Esophagus (tissue), 2 donors: ENCODE measurements around the gene FLYWCH1. TPM values are rescaled to one million over a fixed set of nuclear protein-coding genes. Genes with fewer than 3 reads are reported as not detected.

ENCODE experiments used
- H3K27ac ChIP-seq, 2 donors: one replicate each; pipeline ENCODE4 v1.5.1; 2013; ENCODE audit warnings: low read depth in 2 of 2, mild to moderate bottlenecking in 2 of 2, inconsistent platforms in 1 of 2, low read length in 1 of 2, moderate library complexity in 1 of 2
- H3K27me3 ChIP-seq, 2 donors: one replicate each; pipeline ENCODE4 v1.6.1; 2013; ENCODE audit warnings: low read length in 2 of 2, control low read depth in 1 of 2, mild to moderate bottlenecking in 1 of 2; ENCODE audit not compliant: insufficient read depth in 2 of 2, control insufficient read depth in 1 of 2
- H3K36me3 ChIP-seq, 2 donors: one replicate each; pipeline ENCODE4 v1.6.1; 2013; ENCODE audit warnings: low read length in 1 of 2; ENCODE audit not compliant: control insufficient read depth in 2 of 2, insufficient read depth in 2 of 2
- H3K4me1 ChIP-seq, 2 donors: one replicate each; pipeline ENCODE4 v1.6.1; 2013; ENCODE audit warnings: low read length in 1 of 2; ENCODE audit not compliant: control insufficient read depth in 2 of 2, insufficient read depth in 2 of 2
- H3K4me3 ChIP-seq, 2 donors: one replicate each; pipeline ENCODE4 v1.5.1; 2013; ENCODE audit warnings: low read length in 2 of 2, mild to moderate bottlenecking in 2 of 2, low read depth in 1 of 2, moderate library complexity in 1 of 2
- H3K9me3 ChIP-seq, 2 donors: one replicate each; pipeline ENCODE4 v1.6.1; 2013; ENCODE audit warnings: mild to moderate bottlenecking in 2 of 2, low read depth in 1 of 2, low read length in 1 of 2, moderate library complexity in 1 of 2; ENCODE audit not compliant: control insufficient read depth in 2 of 2, insufficient read depth in 1 of 2
- WGBS, 2 donors: extraction: QIAGEN DNeasy Blood & Tissue Kit; methylation state at CpG; one replicate each; pipeline ENCODE4 v1.1.7; 2013; 5-methylcytosine and 5-hydroxymethylcytosine counted together
- polyA plus RNA-seq, 2 donors: library from polyadenylated mRNA; stranded (reverse); fragments of 200-250 nt; gene quantifications; one replicate each; pipeline ENCODE4 v1.2.3, GENCODE V29; 2013
- donor health status: healthy with polysubstance abuse.
- donor health status: Bipolar disorder and iron deficiency.

Gene FLYWCH1
- polyA plus RNA-seq, 2 donors, result 12.9 to 20.2 TPM

DNA sequence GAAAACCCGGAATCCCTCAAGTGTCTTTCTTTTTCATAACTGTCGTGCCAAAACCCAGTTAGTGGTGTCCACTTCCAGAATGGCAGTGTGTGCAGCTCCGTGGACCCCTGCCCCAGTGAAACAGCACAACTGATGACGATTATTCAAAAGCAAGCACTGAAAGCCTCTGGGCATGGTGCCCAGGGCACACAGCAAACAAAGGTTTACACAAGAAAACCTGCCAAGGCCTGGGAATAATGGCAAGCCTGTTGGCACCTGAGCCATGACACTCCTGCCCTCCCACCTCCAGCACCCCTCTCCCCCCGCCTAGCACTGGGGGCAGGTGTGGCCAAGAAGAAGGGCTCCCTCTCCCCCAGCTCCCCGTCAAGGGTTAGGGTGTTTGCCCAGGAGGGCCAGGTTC lies 65.7 kb downstream of the FLYWCH1 start:
- Histone ChIP-seq H3K4me1 (peaks cover 0 to 6% of the 10 kb centered on the region in 2 donors), H3K36me3 (peaks cover 0 to 2% of the 10 kb centered on the region in 2 donors), H3K27me3 (no peaks in the 10 kb centered on the region), H3K9me3 (no peaks in the 10 kb centered on the region), H3K4me3 (no peak overlapping the region), H3K27ac (no peak overlapping the region)
- WGBS, 2 donors, result 51 to 52% methylated on average over 6 of the region's 6 CpGs

DNA sequence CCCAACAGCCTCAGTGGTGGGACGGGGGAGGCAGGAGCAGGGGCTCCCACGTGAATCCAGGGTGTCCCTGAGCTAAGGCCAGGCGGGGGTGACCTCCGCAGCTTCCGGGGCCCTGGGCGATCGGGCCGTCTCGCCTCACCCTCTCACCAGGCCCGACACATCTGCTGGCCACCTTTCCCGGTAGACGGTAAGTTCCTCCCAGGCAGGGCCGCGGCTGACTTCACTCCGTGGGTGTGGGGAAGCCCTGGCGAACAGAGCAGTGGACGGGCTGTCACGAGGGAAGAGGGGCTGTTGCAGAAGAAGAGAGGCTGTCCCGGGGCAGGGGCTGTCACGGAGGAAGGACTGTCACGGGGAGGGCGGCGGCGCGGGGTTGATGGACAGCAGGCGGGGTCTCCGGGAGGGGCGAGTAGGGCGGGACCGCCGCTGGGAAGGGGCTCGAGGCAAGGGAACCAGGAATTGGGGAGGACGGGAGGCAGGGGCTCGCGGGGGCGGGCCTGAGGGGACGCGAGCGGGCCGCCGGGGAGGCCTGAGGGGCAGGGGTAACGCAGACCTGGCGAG lies 68.0 kb downstream of the FLYWCH1 start:
- Histone ChIP-seq H3K27ac (no peak overlapping the region), H3K27me3 (no peaks in the 10 kb centered on the region), H3K4me1 (peaks cover 0 to 6% of the 10 kb centered on the region in 2 donors), H3K9me3 (no peaks in the 10 kb centered on the region), H3K36me3 (peaks cover 0 to 2% of the 10 kb centered on the region in 2 donors), H3K4me3 (peak overlapping the region; percentile 67 to 85)
- WGBS, 2 donors, result 4 to 6% methylated on average over 39 to 43 of the region's 43 CpGs

DNA sequence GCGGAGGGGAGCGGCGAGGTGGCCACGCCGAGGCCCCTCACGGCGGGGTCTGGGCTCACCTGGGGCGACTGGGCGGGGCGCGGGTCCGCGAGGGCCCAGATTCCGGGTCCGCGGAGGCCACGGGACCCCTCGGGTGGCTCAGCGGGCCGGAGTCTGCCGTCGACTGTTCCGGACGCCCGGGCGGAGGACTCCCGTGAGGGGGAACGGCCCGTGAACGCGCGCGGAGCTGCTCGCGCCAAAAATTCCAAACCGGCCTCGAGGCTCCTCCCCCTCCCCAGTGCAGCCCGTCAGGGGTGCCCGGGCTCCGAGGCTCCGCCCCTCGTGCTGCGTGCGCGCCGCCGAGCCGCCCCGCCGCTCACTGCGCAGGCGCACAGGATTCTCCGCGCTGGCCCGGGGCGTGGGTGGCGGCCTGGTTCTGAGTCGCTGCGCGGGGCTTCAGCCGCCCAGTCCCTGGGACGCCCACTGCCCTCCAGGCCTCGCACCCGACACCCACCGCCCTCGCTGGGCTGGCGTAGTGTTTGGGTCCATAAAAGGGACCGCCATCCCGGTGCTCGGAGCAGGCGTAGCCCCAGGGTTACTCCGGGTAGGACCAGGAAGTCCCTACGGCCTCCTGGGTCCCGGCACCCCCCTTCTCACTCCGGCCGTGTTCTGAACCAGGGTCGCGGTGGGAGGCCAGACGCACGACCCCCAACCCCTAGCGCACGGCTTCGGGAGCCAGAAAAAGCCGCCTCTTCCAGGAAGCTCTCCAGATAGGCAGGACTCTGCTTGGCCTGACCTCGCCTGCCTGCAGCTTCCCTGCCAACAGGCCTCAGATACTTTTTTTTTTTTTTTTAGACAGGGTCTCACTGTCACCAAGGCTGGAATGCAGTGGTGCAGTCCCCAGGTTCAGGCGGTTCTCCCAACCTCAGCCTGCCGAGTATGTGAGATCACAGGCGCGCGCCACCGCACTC lies 68.8 kb downstream of the FLYWCH1 start, which contains the start of gene PKMYT1:
Gene PKMYT1, minus strand, starts transcription at position 220 of the 950 bp plus-strand sequence. CDS start 789 bp downstream, outside the sequence.
- H3K27ac ChIP-seq, result peak within 1 kb of the TSS; percentile 85 to 86
- peaks cover 0 to 6% of the 10 kb centered on the region in 2 donors for H3K4me1 ChIP-seq
- H3K36me3 ChIP-seq, result peaks cover 0 to 2% of the 10 kb centered on the region in 2 donors
- H3K27me3 ChIP-seq, result no peaks in the 10 kb centered on the region
- 6 to 9% methylated on average over 61 to 91 of the region's 91 CpGs for WGBS, 2 donors
- peak within 1 kb of the TSS; percentile 67 to 85 for H3K4me3 ChIP-seq
- H3K9me3 ChIP-seq, result no peaks in the 10 kb centered on the region

DNA sequence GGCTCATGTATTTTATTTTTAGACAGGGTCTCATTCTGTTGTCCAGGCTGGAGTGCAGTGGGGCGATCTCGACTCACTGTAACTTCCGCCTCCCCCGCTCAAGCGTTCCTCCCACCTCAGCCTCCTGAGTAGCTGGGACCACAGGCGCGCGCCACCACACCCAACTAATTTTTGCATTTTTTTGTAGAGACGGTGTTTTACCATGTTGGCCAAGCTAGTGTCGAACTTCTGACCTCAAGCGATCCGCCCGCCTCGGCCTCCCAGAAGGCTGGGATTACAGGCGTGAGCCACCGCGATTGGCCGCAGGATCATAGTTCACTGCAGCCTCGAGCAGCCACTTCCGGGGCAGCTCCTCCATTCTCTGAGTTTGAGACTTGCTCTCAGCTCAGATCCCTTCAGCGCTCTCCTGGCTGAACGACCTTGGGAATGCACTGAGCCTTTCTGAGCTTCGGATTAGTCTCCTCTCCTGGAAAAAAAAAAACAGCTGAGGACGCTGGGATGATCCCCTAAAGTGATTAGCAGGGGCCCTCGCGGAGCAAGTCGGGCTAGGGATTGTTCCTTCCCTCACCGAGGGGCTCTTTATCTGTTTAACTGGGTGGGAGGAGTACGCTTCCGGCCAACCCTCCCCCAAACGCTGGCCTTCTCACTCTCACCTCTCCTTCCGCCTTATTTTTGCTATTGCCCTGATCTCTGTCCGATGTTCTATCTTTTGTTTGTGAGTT lies 69.6 kb downstream of the FLYWCH1 start:
- Histone ChIP-seq H3K27ac (no peak overlapping the region), H3K9me3 (no peaks in the 10 kb centered on the region), H3K27me3 (no peaks in the 10 kb centered on the region), H3K36me3 (no peaks in the 10 kb centered on the region), H3K4me3 (peak overlapping the region in 1 of 2 donors; percentile 67), H3K4me1 (peaks cover 2 to 10% of the 10 kb centered on the region in 2 donors)
- 63 to 67% methylated on average over 32 to 33 of the region's 33 CpGs for WGBS, 2 donors

DNA sequence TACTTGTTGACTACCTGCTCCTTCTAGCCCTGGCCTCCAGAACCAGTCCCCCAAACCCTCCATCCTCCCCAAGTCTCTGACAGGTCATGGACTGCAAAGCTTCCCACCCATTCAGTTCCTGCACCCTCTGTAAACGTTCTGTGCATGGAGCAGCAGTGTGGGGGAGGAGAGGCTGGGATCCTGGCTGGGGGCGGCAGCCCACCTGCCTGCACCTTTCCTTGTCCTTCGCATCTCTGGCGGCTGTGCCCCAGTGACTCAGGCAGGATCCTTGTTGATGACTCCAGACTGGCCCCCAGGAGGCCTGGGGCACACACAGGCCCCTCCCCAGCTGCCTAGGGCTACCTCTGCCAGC lies 70.1 kb downstream of the FLYWCH1 start:
- 70 to 71% methylated on average over 4 of the region's 4 CpGs for WGBS, 2 donors
- peaks cover 2 to 10% of the 10 kb centered on the region in 2 donors for H3K4me1 ChIP-seq
- H3K4me3 ChIP-seq, result no peak overlapping the region
- H3K36me3 ChIP-seq, result no peaks in the 10 kb centered on the region
- no peaks in the 10 kb centered on the region for H3K27me3 ChIP-seq
- H3K27ac ChIP-seq, result no peak overlapping the region
- H3K9me3 ChIP-seq, result no peaks in the 10 kb centered on the region

DNA sequence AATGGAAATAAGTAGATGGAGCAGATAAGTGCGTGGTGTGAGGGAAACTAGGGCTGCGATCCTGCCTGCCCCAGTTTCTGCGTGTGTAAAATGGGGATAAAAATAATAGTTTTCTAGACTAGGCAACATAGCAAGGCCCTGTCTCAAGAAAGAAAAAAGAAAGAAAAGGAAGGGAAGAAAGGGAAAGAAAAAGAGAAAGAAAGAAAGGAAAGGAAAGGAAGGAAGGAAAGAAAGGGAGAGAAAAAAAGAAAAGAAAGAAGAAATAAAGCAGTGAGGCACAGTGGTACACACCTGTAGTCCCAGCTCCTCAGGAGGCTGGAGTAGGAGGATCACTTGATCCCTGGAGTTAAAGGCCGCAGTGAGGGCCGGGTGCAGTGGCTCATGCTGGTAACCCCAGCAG lies 70.7 kb downstream of the FLYWCH1 start:
- no peak overlapping the region for H3K4me3 ChIP-seq
- no peaks in the 10 kb centered on the region for H3K36me3 ChIP-seq
- no peaks in the 10 kb centered on the region for H3K27me3 ChIP-seq
- no peaks in the 10 kb centered on the region for H3K9me3 ChIP-seq
- WGBS, 2 donors, result 87 to 89% methylated on average over 5 of the region's 5 CpGs
- H3K4me1 ChIP-seq, result peaks cover 2 to 10% of the 10 kb centered on the region in 2 donors
- H3K27ac ChIP-seq, result no peak overlapping the region

DNA sequence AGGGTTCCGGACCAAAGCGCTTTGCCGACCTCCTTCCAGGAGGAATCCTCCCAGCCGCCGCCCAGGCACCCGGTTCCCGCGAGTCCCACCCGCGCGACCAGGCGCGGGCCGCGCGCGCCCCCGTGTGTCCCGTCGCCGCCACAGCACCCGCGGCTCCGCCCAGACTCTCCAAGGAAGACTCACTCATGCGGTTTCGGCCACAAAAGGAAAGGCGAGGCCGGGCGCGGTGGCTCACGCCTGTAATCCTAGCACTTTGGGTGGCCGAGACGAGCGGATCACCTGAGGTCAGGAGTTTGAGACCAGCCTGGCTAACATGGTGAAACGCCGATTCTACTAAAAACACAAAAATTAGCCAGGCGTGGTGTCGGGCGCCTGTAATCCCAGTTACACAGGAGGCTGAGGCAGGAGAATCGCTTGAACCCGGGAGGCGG lies 72.0 kb downstream of the FLYWCH1 start:
- no peaks in the 10 kb centered on the region for H3K36me3 ChIP-seq
- H3K27ac ChIP-seq, result no peak overlapping the region
- H3K4me1 ChIP-seq, result peaks cover 2 to 10% of the 10 kb centered on the region in 2 donors
- peak overlapping the region in 1 of 2 donors; percentile 15 for H3K4me3 ChIP-seq
- no peaks in the 10 kb centered on the region for H3K9me3 ChIP-seq
- no peaks in the 10 kb centered on the region for H3K27me3 ChIP-seq
- 8 to 9% methylated on average over 42 of the region's 42 CpGs for WGBS, 2 donors

GRCh38 chr16:2985462-2985861 lies 73.7 kb downstream of the FLYWCH1 start:
- WGBS, 2 donors, result 23 to 34% methylated on average over 9 of the region's 9 CpGs

DNA sequence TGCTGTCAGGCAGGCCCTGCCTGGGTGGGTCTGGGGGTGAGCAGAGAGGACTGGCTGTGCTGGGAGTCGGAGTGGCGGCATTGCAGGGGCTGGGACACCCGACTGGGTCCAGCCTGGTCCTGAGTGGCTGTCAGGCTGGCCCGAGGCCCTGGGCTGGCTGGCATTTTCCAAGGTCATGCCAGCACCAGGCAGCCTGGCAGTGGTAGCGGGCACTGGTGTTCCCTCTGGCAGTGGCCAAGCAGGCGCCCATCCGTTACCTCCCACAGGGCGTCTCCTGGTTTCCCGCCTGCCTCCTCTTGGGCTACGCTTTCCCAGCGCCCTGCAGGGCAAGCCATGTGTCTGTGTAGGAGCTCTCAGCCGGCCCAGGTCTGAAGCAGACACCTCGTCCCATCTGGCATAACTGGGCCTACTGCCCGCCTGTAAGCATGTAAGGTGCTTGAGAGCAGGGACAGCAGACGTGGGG lies 74.2 kb downstream of the FLYWCH1 start:
- H3K27me3 ChIP-seq, result no peaks in the 10 kb centered on the region
- 50 to 58% methylated on average over 15 of the region's 15 CpGs for WGBS, 2 donors
- H3K4me3 ChIP-seq, result no peak overlapping the region
- no peaks in the 10 kb centered on the region for H3K36me3 ChIP-seq
- H3K9me3 ChIP-seq, result no peaks in the 10 kb centered on the region
- H3K27ac ChIP-seq, result peak overlapping the region in 1 of 2 donors; percentile 13
- peaks cover 2 to 7% of the 10 kb centered on the region in 2 donors for H3K4me1 ChIP-seq

More at GRCh38 chr16:2985462-2985861, 73.7 kb downstream of the FLYWCH1 start:
- Histone ChIP-seq H3K4me3 (no peak overlapping the region), H3K27me3 (no peaks in the 10 kb centered on the region), H3K36me3 (no peaks in the 10 kb centered on the region), H3K9me3 (no peaks in the 10 kb centered on the region), H3K4me1 (peaks cover 2 to 4% of the 10 kb centered on the region in 2 donors), H3K27ac (peak overlapping the region in 1 of 2 donors; percentile 13)
